Tibial nerve (tissue), 4 donors: ENCODE data around the gene RSRC1. TPM values are rescaled to one million over a fixed set of nuclear protein-coding genes. Genes with fewer than 3 reads are reported as not detected.

Experiments
- DNase-seq, 2 donors: peaks; one replicate each; pipeline ENCODE4 v3.0.0-alpha.2; 2019; ENCODE audit warnings: low spot score in 2 of 2
- H3K27ac ChIP-seq, 4 donors: fragments of 200-600 bp; sonication (generic) in 3 of 4; one replicate each; pipeline ENCODE4 v1.5.1; 2017 to 2019; ENCODE audit warnings: mild to moderate bottlenecking in 1 of 4
- H3K27me3 ChIP-seq, 2 donors: fragments of 200-600 bp; sonication (generic) in 1 of 2; one replicate each; pipeline versions ENCODE4 v1.5.1 to v1.6.0; 2017 to 2019
- H3K36me3 ChIP-seq, 3 donors: fragments of 200-600 bp; sonication (generic); one replicate each; pipeline ENCODE4 v1.5.1; 2018 to 2019
- H3K4me1 ChIP-seq, 4 donors: fragments of 200-600 bp; sonication (generic) in 3 of 4; one replicate each; pipeline ENCODE4 v1.5.1; 2017 to 2019
- H3K4me3 ChIP-seq, 4 donors: fragments of 200-600 bp; sonication (generic) in 3 of 4; one replicate each; pipeline ENCODE4 v1.5.1; 2017 to 2019; ENCODE audit warnings: mild to moderate bottlenecking in 1 of 4, moderate library complexity in 1 of 4
- H3K9me3 ChIP-seq, 4 donors: fragments of 200-600 bp; sonication (generic) in 3 of 4; one replicate each; pipeline ENCODE4 v1.5.1; 2017 to 2019
- CTCF ChIP-seq, 5 experiments: fragments of 200-600 bp in 3 of 5; fragments of 450-650 bp in 2 of 5; sonication (generic) in 3 of 5; IDR thresholded peaks; one replicate each; pipeline ENCODE4 v1.5.1; 2016 to 2019; ENCODE audit warnings: antibody characterized with exemption in 5 of 5, mild to moderate bottlenecking in 3 of 5, moderate library complexity in 2 of 5
- EP300 ChIP-seq, 2 donors: sonication (generic); formaldehyde crosslinking; IDR thresholded peaks; one replicate each; pipeline ENCODE4 v1.6.1; 2017; ENCODE audit warnings: antibody characterized with exemption in 2 of 2, mild to moderate bottlenecking in 1 of 2
- POLR2A ChIP-seq, 2 donors: fragments of 450-650 bp; IDR thresholded peaks; one replicate each; pipeline ENCODE4 v1.6.1; 2017; ENCODE audit warnings: antibody characterized with exemption in 2 of 2, mild to moderate bottlenecking in 2 of 2, moderate library complexity in 2 of 2
- WGBS, 2 donors: methylation state at CpG; one replicate each; pipeline ENCODE4 v1.1.5; 2018; 5-methylcytosine and 5-hydroxymethylcytosine counted together
- total RNA-seq, 4 donors: library from RNA; depleted of rRNA; stranded (reverse); fragments of >200 nt; gene quantifications; one replicate each; pipeline ENCODE4 v1.1.0, GENCODE V29; 2016

RSRC1 gene
- total RNA-seq, 4 donors from 2014 or later: 58.2 to 70.5 (median 68.6) TPM

- Histone ChIP-seq H3K27me3 (no peaks in the 10 kb centered on the region), H3K9me3 (no peaks in the 10 kb centered on the region), H3K4me3 (no peak overlapping the region), H3K4me1 (peaks cover 0 to 21% (median 0%) of the 10 kb centered on the region in 4 donors), H3K36me3 (no peaks in the 10 kb centered on the region), H3K27ac (no peak overlapping the region)
- WGBS, 2 donors: 89 to 93% methylated on average over 8 of the region's 8 CpGs
- no peak for DNase-seq
- TF ChIP-seq EP300 (IDR thresholded peaks at IDR 0.05) (no peak), CTCF (IDR thresholded peaks at IDR 0.05) (no peak), POLR2A (IDR thresholded peaks at IDR 0.05) (no peak)
Observed at GRCh38 chr3:158572766-158573060, 462.8 kb downstream of the RSRC1 start.

GRCh38 chr3:158573714-158574113 lies 463.8 kb downstream of the RSRC1 start:
- Histone ChIP-seq H3K36me3 (no peaks in the 10 kb centered on the region), H3K27ac (no peak overlapping the region), H3K4me3 (no peak overlapping the region), H3K9me3 (no peaks in the 10 kb centered on the region), H3K4me1 (peaks cover 0 to 21% (median 0%) of the 10 kb centered on the region in 4 donors), H3K27me3 (no peaks in the 10 kb centered on the region)
- WGBS, 2 donors: 85 to 91% methylated on average over 7 of the region's 7 CpGs
- TF ChIP-seq CTCF (IDR thresholded peaks at IDR 0.05): no peak
- TF ChIP-seq EP300 (IDR thresholded peaks at IDR 0.05): no peak
- TF ChIP-seq POLR2A (IDR thresholded peaks at IDR 0.05): no peak
- DNase-seq: no peak

- no peaks in the 10 kb centered on the region for H3K9me3 ChIP-seq
- no peak for DNase-seq
- TF ChIP-seq POLR2A (IDR thresholded peaks at IDR 0.05): no peak
- TF ChIP-seq CTCF (IDR thresholded peaks at IDR 0.05): no peak
- H3K4me3 ChIP-seq: no peak overlapping the region
- WGBS, 2 donors: 76 to 83% methylated on average over 1 of the region's 1 CpG
- H3K36me3 ChIP-seq: no peaks in the 10 kb centered on the region
- H3K4me1 ChIP-seq: peaks cover 0 to 21% (median 0%) of the 10 kb centered on the region in 4 donors
- H3K27me3 ChIP-seq: no peaks in the 10 kb centered on the region
- no peak overlapping the region for H3K27ac ChIP-seq
Observed at GRCh38 chr3:158574646-158575045, 464.8 kb downstream of the RSRC1 start.

- Histone ChIP-seq H3K27ac (no peak overlapping the region), H3K36me3 (peaks cover 0 to 6% (median 0%) of the 10 kb centered on the region in 3 donors), H3K4me3 (no peak overlapping the region), H3K27me3 (no peaks in the 10 kb centered on the region), H3K9me3 (no peaks in the 10 kb centered on the region), H3K4me1 (no peaks in the 10 kb centered on the region)
- DNase-seq: no peak
- no peak for TF ChIP-seq CTCF (IDR thresholded peaks at IDR 0.05)
- TF ChIP-seq POLR2A (IDR thresholded peaks at IDR 0.05): no peak
- no peak for TF ChIP-seq EP300 (IDR thresholded peaks at IDR 0.05)
Observed at GRCh38 chr3:158590223-158590622, 480.3 kb downstream of the RSRC1 start.

Other genes with a start within 250 kb of the RSRC1 start
- 10 to 100 TPM; 15.0 to 43.3 (median 32.0) TPM for gene SHOX2, start 3.7 kb upstream of the RSRC1 start, total RNA-seq